Activated CD8-positive, alpha-beta memory T cell treated with anti-CD3 and anti-CD28 coated beads for 48 hours (primary cell): ENCODE measurements around the gene RETREG2.
A peak's percentile ranks its signal among the peaks of the same experiment; 100 is the strongest.

ENCODE experiments used
- DNase-seq, 3 experiments: peaks; one replicate each; pipeline ENCODE4 v3.0.0-alpha.2; 2020; ENCODE audit warnings: low read depth in 2 of 3, low spot score in 2 of 3

Gene RETREG2

DNA sequence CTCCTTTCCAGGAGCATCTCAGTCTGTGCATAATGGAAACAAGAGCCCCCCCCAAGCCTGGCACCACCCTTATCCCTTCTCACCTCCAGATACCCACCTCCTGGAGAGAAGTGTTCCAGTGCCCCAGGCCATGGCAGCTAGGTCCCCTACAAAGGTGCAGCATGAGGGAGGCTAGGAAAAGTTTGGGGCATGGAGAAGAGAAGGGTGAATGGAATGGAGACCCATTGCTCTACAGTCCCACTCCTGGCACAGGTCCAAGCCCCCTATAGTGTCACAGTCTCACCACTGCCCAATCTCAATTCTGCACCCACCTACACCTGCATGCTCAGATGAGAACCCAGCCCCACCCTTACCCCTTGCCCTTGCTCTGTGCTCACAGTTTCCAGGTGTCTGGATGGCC, 9.1 kb upstream of the RETREG2 start:
- DNase-seq, result no peak

DNA sequence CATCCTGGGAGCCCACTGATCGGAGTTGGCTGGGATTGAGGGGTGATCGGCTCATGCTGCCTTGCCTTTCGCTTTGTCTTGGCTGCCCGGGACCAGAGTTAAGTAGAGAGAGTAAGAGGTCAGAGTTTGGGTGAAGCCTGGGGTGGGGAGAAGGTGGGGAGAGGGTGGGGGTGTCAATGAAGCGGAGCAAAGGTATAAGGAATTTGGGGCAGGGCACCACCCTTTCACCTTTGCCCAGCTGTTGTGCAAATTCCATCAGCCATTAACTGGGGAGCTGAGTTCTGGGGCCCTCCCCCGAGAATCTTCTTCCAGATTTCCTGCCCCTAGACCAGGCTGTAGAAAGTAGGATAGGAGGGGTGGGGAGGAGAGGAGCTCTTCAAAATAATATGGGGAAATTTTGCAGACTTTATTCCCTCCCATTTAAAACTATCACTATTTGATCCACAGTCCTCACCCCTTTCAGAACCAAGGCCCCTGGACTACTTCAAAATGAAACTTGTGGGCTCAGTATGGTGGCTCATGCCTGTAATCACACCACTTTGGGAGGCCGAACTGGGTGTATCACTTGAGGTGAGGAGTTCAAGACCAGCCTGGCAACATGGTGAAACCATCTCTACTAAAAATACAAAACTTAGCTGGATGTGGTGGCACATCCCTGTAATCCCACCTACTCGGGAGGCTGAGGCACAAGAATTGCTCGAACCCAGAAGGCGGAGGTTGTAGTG, 8.0 kb upstream of the RETREG2 start, which contains the start of gene SLC23A3:
Gene SLC23A3, minus strand, starts transcription at position 100 of the 725 bp plus-strand sequence. Its CDS starts 45 bp downstream, at position 55.
- no peak for DNase-seq

DNA sequence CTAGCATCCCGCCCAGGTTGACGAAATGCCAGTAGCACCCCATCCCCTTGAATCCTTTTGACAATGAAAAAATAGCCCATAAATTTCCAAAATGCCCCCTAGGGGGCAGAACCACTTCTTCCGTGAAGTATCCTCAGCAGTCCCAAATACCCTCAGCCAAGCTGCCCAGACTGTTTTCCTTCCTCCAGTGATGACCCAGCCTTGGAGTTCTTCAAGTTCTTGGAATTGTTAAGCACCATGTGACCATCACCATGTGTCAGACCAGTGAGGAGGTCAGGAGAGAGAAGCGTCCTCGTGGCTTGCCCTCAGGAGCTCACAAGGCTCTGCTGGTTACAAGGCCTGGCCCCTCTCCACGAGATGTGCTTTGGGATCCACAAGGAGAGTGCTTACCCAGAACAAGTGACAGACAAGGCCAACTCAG, 6.8 kb upstream of the RETREG2 start:
- no peak for DNase-seq

GRCh38 chr2:219172231-219173154, 5.6 kb upstream of the RETREG2 start:
- DNase-seq, result no peak

- DNase-seq, result no peak
Observed at GRCh38 chr2:219173176-219173575, 4.9 kb upstream of the RETREG2 start.

DNA sequence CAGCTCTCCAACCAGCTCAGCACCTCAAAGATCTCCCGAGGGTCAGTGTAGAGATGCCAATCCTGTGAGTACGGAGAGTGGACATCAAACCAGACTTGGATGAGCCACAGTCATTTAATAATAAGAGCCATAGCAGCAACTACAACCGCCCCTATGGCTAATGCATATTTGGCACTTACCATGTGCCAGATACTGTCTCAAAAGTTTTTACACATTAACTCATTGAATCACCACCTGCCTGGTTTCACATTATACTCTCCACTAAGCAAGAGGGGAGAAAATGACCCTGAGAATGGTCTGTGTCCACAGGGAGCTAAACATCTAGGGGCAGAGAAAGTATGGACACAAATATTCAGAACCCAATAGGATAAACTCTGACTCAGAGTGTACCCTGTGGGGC, 3.9 kb upstream of the RETREG2 start:
- no peak for DNase-seq

DNA sequence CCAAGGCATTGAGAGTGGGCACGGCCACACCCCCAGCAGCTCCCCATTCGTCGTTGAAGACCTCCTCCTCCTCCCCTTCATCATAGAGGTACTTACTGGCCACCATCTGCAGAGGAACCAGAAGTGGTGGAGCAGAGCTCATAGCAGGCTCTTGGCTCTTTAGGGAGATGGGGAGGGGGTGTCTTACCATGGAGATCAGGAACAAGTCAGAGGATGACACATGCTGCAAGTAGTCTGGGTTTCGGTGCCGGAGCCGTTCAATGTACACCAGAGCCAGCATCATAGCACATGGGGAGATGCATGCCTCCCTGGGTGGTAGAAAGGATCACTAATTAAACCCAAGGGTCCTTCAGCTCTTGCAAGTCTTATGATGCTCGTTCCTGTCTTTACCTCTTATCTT, 3.3 kb upstream of the RETREG2 start:
- no peak for DNase-seq

DNA sequence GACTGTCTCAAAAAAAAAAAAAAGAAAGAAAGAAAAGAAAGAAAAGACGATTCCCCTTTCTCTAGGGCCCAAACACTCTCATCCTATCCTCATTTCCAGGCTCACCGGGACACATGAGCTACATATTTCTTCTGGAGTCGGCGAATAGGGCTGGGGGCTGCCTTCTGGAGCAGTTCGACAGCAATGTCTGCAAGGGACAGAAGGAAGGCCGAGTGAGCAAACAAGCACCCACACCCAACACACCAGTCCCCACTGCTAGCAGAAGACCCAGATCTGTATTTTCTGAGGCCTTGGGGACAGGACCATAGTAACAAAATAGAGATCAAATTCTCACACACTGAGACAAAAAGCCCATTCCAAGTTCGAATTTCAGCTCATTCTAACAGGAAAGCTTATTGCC, 2.6 kb upstream of the RETREG2 start:
- no peak for DNase-seq

DNA sequence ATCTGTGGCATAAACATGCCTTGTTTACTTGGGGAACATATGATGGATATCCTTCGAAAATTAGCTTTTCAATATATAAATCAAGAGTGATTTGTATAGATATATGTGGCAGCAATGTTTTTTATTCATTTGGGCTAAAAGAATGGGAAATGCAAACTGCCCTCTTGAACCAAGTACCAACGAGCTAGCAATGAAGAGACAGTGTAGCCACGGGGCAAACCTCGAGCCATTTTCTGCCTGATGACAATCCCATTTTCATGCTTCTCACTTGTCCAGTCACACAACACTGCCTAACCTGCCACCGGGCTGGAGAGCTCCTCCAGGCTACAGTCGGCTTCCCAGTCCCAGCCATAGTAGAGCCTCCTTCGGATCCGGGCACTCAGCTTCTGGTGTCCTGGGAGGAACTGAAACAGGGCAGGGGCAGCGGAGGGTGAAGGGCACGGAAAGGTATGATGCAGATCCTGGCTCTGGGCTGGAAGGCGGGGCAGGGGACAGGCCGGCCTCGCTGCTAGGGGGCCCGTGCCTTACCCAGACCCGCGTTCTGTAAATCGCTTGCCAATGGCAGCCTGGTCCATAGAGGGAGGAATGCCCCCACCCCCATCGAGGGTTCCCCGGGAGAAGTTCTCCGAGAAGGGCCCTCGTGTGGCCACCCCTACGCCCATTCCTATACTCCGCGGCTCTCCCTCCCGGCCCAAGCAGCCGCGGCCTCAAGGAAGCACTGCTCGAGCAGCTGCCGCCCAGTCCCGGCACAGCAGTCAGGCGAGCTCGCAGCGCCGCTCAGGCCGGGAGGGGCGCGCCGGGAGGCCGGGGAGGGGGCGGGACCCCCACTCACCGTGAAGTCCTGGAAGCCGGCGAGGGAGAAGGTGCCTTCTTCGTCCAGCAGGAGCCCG, 1.9 kb upstream of the RETREG2 start:
- DNase-seq, result no peak

GRCh38 chr2:219176818-219177551, 1.1 kb upstream of the RETREG2 start, which contains the start of gene CNPPD1:
TSS of gene CNPPD1 (minus strand) at chr2:219176925. CDS start at chr2:219176828, 97 bp downstream.
- DNase-seq, result peak; percentile 61 to 84 (median 61)

- DNase-seq, result no peak
Observed at GRCh38 chr2:219178377-219179175, 501 bp downstream of the RETREG2 start.

DNA sequence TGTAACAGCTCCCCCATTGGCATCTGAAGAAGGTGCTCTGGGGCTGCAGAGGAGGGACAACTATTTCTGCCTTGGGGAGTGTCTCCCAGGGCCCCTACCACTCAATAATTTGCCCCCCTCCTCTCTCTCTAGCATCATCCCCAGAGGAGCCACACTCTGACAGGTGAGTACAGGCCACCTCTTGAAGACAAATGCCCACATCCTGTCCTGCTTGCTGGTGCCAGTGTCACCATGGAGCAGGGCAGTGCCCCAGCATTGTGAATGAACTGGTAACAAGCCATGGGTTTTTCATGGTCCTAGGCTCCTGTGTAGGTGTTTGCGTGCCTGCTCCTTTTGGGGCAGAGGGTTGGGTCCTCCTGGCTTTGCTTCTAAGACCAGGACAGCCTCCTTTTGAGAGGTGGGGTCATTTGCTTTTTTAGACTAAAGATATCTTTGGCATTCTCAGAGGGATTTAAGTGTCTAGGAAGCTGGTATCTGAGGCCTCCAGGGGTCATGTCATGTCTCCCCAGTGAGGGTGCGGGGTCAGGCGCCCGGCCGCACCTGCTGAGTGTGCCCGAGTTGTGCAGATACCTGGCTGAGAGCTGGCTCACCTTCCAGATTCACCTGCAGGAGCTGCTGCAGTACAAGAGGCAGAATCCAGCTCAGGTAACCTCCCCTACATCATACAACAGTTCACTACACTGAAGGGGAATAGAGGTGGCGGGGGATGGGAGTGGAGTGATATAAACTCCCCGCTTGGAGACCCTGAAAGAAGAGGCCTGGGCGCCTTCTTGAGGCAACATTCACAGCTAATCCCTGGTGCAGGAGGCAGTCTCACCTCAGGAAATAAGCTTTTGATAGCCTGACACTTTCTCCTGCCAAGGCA, 1.8 kb downstream of the RETREG2 start:
- no peak for DNase-seq

GRCh38 chr2:219180961-219181360, 2.9 kb downstream of the RETREG2 start:
- no peak for DNase-seq

DNA sequence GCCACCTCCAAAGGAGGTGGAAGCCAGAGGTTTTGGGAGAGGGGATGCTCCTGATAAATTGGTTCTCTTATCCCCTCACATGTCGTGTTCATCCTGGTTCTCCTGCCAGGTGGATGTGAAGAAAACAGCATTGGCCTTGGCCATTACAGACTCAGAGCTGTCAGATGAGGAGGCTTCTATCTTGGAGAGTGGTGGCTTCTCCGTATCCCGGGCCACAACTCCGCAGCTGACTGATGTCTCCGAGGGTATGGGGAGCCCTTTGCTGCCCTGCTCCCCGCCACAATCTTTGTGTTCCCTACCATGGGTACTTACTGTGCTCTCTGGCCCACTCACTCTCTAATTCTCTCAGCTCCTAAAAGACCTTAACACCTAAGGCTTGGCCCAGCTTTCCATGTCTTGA, 3.5 kb downstream of the RETREG2 start:
- no peak for DNase-seq

- DNase-seq, result no peak
Observed at GRCh38 chr2:219182331-219183150, 4.5 kb downstream of the RETREG2 start.

DNA sequence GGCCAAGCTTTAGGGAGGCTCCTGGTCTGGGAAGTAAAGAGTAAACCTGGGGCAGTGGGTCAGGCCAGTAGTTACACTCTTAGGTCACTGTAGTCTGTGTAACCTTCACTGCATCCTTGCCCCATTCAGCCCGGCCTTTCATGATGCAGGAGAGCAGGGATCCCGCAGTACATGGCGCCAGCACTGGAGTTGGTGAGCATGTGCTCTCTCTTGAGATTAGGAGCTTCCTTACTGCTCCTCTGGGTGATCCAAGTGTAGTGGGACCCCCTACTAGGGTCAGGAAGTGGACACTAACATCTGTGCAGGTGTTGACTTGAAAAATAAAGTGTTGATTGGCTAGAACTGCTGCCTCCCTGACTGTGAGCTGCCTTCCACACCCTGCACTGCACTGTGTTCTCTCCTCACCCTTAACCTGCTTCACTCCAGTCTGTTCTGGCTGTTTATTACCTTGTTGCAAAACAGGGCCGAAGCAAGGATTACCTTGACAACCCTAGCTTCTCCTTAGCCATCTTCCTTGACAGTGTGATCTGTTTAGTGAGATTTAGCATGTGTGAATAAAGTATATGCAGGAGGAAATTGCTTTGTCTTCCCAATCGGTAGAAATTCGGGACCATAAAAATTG, 5.2 kb downstream of the RETREG2 start:
- DNase-seq, result no peak

DNA sequence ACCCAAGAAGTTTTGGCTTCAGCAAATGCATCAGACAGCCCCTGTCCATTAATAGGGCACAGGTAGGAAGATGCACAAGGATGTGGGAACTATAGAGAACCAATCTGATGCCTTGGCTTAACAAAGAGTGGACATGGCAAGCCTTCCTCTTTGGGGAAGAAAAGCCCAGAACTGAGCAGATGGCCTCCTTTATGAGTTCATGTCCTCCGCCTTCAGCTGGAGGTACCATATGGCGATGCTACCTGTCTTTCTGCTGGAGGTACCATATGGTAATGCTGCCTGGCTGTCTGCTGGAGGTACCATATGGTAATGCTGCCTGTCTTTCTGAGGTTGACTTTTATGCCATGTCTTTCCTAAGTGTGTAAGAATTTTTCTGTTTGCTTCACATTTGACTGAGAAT, 6.0 kb downstream of the RETREG2 start:
- DNase-seq, result no peak
